A204.1 (cell line): Measurements from ENCODE around the gene TSPAN14.

Experiments
- FAIRE-seq: peaks from 2 replicates; lab custom pipeline; 2012; peaks lifted over from hg19 to GRCh38; lab: Jason Lieb, UNC

Gene TSPAN14

DNA sequence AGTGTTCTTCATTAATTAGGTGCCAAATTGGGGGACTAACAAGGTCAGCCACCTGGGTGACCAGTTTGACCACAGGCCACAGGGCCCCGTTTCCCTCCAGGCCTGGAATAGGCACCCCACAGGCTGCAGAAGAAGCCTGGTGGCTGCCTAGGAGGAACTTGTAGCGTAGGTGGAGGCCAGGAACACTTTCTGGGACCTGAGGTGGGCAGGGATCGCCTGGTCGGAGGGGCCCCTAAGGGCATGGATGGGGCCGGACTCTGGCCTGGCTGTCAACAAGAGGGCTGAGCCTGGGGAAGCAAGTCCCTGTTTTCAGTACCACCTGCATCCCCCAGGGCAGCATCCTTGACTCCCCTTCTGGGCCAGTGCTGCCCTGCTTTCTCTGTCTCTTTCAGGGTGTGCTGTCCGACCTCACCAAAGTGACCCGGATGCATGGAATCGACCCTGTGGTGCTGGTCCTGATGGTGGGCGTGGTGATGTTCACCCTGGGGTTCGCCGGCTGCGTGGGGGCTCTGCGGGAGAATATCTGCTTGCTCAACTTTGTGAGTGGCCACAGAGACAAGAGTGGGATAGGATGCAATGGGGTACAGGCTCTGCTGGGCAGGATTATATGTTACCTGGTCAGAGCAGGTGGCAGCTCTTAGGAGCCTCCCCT is 52.9 kb downstream of the TSPAN14 start:
- no peak for FAIRE-seq

DNA sequence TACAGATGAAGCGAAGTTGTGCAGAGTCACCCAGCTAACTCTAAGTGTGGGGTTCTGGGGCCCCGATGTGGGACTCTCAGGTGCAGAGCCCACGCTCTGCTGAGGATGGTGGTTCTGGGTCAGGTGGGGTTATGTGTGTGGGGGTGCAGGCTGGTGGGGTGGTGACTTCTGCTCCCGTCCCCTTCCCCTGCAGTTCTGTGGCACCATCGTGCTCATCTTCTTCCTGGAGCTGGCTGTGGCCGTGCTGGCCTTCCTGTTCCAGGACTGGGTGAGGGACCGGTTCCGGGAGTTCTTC is 54.9 kb downstream of the TSPAN14 start:
- no peak for FAIRE-seq

DNA sequence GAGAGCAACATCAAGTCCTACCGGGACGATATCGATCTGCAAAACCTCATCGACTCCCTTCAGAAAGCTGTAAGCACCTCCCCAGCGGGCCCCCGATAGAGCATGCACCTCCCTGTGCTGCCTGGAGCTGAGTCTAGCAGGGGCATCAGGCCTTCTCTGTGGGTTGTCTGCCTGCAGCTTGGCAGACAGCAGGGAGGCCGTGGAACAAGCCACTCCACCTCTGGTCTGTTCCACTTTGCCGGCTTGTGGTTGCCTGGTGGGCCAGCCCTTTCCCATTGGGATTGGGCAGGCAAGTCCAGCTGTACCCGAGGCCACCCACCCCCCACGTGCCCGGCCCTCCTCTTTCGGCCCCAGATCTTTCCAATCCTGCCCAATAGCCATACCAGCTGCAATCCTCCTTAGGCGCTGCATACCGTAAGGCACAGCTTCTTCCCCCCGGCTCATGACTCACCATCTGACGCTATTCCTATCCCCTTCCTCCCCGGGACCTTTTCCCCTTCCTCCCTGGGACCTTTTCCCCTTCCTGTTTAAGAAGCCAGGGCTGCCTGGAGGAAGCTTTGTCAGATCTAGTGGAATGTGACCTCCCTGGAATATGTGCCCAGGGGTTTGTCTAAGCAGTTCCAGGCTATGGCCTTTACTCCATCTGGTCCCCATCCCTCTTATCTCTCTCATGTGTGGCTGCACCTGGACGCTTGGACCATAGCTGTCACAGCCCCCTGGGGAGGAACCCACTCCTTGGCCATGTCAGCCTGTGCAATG is 55.5 kb downstream of the TSPAN14 start:
- no peak for FAIRE-seq

DNA sequence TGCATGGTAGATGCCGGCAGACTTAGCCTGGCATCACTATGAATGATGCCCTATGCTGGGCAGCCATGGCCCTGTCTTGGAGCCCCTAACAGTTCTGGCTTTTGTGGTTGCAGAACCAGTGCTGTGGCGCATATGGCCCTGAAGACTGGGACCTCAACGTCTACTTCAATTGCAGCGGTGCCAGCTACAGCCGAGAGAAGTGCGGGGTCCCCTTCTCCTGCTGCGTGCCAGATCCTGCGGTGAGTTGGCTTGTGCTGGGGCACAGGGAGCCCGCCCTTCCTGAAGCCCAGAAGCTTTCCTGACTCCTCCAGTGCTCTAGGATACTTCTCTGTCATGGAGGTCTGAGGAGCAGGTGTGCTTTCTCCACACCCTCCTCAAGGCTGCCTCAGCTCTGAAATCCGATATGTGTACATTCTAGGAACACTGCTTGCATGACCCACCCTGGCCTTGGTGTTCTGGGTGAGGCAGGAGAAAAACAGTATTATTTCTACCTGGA is 58.0 kb downstream of the TSPAN14 start:
- no peak for FAIRE-seq

DNA sequence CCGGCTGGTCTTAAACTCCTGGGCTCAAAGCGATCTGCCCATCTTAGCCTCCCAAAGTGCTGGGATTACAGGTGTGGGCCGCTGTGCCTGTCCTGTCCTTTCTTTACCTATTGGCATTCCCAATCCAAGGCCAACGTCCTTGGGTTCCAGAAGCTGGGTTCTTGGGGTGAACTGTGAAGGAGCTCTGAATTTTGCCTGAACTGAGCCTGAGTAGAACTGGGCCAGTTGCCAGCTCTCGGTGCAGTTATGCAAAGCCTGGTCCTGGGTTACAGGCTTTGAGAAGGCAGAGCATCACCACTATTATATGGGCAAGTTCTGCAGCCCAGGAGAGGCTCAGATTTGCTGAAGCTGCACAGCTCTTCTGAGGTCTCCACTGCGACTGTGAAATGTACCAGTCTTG is 59.0 kb downstream of the TSPAN14 start:
- no peak for FAIRE-seq

DNA sequence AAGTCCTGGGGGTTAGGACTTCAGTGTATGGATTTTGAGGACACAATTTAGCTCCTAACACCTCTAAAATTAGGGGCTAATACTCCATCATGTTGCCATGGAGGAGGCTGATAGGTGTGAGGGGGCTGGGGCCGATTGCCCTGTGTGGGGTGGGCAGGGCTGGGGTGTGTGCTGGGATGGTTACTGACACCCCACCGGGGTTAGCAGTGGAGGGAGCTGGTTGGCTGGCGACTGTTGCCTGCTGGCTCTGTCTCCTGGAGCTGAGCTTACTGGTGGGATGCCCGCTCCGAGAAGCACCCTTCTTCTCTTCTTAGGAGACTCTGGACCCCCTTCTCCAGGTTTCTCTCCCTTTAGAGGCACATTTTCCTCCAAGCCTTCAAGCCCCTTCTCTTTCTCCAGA is 61.4 kb downstream of the TSPAN14 start:
- no peak for FAIRE-seq

DNA sequence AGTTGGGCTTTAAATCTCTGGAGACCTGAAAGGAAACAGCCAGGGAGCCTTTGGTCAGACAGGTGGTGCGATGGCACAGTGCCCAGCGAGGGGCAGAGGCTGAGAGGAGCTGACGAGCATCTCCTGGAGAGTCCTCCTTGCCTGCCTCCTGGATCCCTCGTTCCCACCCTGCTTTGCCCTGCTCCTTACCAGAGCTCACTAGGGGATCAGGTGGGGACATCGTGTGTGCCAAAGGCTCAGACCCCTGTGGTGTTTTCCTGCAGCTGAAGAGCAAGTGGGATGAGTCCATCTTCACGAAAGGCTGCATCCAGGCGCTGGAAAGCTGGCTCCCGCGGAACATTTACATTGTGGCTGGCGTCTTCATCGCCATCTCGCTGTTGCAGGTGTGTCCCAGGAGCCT is 61.8 kb downstream of the TSPAN14 start:
- no peak for FAIRE-seq

DNA sequence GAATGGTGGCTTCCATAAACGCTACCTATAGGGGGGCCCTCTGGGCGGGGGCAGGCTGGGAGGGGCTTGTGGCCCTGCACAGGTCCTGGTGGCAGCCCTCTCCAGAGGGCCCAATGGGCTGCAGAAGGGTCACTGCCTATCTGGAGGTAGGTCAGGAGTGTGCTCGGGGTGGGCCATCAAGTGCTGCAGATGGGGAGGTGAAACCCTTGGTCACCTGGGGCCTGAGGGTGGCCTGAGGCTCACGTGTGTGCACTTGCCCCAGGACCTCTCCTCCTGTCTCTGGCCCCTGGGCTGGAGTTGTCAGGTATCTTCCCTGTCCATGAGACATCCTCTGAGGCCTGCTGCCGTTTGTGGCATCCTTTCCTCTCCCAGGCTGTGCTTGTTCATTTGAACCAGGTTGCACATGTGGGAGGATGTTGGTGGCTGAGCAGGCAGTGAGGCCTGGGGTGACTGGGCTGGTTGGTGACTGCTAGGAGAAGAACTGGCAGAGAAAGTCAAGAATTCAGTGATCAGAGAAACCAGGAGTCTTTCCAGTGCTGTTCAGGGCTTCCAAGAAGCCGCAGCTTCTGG is 62.5 kb downstream of the TSPAN14 start:
- no peak for FAIRE-seq

DNA sequence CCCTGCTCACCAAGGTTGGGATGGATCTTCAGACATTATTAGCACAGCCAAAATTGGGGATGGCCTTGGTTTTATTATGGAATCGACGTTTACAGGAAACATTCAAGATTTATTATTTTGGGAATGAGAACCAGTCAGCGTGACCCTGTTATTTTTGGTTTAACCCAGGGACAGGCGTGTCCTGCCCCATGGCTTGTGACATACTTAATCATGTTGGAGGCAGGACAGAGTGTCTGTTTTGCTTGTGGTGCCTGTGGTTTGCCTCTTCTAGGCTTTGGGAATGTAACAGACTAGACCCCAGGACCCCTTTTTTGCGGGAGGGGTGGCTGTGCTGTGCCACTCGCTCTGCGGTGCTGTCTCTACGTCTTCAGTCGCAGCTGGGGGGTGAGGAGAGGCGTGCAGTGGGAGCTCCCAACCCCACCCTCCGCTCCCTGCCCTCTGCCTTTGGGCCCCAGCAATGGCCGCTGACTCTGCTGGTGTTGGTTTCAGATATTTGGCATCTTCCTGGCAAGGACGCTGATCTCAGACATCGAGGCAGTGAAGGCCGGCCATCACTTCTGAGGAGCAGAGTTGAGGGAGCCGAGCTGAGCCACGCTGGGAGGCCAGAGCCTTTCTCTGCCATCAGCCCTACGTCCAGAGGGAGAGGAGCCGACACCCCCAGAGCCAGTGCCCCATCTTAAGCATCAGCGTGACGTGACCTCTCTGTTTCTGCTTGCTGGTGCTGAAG is 63.5 kb downstream of the TSPAN14 start:
- no peak for FAIRE-seq

DNA sequence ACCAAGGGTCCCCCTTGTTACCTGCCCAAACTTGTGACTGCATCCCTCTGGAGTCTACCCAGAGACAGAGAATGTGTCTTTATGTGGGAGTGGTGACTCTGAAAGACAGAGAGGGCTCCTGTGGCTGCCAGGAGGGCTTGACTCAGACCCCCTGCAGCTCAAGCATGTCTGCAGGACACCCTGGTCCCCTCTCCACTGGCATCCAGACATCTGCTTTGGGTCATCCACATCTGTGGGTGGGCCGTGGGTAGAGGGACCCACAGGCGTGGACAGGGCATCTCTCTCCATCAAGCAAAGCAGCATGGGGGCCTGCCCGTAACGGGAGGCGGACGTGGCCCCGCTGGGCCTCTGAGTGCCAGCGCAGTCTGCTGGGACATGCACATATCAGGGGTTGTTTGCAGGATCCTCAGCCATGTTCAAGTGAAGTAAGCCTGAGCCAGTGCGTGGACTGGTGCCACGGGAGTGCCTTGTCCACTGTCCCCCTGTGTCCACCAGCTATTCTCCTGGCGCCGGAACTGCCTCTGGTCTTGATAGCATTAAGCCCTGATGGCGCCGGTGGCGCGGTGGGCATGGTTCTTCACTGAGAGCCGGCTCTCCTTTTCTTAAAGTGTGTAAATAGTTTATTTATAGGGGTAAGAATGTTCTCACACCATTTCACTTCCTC is 64.2 kb downstream of the TSPAN14 start:
- no peak for FAIRE-seq

DNA sequence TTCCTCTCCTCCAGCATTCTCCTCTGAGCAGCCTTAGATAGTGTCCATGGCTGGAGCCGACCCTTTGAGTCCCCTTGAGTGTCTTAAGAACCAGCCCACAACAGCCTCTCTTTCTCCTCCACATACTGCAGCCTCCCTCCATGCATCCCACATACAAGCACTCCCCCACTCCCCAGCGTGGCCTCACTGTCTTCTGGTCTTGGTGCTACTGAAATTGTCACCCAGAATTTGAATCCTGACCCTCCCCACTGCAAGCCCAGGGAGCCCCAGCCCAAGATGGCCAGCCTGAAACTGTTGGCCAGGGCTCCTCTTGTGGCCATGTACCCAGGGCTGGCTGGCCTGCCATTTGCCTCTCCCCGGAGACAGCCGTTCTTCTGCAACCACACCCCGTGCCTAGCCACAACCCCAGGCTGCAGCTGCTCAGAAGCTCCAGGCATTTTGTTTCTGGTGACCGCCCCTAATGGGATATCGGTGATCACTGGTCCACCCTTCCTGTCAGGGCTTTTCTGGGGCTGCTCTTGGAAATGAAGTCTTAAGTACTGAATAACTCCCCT is 64.8 kb downstream of the TSPAN14 start:
- FAIRE-seq, result no peak

DNA sequence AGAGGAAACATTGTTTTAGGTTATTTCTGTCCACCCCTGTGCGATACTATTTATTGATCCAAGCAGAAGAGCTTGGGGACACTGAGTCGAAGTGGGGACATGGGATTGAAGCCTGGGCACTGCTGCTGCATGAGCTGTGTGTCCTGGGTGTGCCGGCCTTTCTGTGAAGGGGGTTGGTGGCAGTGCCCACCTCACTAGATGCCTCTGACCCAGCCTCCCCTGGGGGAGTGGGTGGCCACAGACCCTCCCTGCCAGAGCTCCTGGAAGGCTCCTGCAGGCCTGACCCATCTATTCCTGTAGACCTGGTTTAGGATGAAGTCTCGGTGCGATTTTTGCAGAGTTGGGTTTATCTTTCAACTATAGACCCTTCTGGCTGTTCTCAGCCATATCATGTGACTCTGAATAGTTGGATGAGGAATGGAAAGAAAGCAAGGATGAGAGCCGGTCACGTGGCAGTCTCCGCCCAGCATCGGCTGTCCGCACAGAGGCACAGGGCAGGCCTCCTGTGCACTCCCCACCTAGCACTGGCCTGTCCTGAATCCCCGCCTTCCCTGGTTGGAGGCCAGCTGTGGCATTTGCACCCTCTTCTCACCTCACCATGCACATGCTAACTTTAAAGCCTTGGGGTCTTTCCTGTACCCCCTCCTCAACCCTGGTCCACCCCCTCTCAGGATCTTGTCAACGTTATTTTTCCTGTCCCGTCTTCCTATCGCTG is 66.0 kb downstream of the TSPAN14 start:
- no peak for FAIRE-seq

DNA sequence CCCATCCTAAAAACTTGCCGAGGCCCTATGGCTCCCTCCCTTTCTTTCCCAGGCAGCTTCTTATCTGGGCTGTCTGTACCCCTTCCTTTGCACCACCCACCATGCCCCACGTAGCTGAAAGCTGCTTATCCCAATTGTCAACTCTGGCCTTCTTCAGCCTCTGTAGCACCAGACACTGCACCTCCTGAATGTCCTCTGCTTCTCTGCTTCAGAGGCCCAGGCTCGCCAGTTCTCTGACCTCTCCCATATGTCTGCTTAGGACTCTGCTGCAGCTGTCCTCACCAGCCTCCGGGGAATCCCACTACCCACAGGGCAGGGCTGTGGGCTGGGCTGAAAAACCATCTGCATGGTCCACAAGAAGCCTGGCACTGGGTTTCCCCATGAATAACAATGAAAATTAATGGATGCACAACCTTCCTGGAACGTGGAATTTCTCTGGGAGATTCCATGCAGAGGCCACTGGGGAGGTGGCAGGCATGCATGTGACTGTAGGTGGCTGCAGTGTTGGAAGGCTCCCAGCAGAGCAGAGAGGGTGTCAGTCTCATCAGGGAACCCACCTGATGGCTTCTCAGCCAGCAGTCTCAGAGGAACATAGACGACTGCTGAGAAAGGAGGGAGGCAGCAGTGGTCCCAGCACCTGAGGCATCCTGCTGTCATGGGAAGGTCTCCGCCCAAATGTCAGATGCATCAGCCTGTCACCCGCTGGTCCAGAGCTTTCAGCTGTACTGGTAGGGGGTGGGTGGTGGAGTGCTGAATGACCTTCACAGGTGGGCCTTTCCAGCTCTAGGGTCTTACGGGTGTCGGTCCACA is 66.8 kb downstream of the TSPAN14 start:
- FAIRE-seq, result no peak

DNA sequence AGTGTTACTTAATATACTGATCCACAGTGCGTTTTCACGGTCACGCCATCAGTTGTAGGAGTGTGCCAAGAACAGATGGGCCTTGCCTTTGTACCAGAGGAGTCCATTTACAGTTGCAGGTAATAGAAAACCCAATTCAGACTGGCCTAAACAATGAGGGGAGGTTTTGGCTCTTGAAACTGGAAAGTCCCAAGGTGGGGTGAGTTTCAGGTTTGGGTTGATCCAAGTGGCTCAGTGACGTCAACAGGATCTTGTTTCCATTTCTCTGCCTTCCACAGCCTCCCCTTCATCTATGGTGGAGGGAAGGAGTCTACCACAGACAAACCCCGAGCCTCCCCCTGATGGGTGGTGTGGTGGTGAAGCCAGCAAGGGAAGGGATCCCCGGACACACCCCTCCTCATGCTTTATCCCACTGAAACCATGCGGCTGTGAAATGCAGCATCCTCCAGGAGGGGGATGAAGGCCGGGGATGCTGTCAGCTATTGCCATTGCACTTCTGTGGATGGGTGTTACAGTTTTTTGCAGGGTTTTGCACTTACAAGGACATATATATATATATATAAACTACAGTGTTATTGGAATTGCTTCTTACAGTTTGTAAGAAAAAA is 68.8 kb downstream of the TSPAN14 start:
- no peak for FAIRE-seq

DNA sequence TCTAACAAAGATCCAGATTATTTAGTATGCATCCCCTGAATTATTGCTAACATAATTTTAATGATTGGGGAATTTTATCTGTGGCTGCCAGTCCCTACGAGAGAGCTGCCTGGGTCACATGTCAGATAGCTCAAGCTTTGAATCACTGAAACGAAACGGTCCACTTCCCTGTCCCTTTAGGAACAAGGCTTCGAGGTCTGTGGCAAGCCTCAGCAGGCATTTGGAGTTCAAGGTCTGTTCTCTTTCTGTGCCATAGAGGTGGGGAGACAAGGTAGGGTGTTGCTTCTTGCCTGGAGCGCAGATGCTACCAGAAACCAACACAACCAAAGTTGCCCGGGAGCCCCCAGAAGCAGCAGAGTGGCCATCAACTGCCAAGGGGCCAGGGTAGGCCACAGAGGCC is 69.7 kb downstream of the TSPAN14 start:
- no peak for FAIRE-seq

DNA sequence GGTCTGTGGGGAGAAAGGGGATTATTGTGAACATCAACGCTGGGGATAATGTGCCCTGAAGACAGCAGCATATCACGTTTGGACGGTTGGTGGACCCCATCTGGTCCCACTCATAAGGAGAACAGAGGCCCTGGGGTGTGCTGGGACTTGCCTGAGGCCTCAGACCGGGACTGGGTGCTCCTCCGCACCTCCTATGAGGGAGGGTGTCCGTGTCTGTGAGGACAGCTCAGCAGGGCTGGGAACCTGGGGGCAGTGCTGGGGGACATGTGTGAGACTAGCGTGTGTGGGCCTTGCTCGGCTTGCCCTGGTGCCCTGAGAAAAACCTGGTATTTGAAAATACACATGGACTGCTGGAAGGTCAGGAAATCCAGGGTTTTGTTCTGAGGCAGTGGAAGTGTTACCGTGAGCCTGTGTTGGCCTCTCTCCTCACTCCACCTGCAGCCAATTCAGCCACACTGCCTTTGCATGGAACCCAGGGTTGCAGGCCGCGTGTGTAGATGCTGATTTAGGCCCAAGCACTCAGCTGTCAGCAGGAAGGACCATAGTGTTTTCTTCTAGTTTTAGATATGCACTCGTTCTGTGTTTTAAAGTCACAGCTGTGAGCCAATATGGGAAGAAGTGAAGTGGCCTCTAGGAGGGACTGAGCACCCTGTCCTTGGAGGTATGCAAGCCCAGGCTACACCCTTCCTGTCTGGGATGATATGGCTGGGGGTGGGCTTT is 70.2 kb downstream of the TSPAN14 start:
- no peak for FAIRE-seq

DNA sequence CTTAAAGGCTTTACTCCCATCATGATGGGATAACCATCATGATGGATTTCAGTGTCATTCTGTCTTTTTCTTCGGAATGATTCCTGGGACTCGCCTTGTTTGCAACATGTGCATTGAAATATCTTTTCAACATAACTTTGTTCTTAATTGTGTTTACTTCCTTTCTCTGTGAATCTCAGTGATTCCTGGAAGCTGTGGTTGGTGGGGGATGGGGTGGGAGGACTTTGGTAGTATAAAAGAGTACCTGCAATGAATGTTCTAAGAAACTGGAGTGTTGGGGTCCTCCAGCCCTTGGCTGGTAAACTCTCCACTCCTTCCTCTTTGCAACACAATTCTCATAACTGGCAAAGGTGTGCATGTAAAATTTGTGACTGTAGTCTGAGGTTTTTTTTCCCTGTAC is 72.1 kb downstream of the TSPAN14 start:
- no peak for FAIRE-seq

DNA sequence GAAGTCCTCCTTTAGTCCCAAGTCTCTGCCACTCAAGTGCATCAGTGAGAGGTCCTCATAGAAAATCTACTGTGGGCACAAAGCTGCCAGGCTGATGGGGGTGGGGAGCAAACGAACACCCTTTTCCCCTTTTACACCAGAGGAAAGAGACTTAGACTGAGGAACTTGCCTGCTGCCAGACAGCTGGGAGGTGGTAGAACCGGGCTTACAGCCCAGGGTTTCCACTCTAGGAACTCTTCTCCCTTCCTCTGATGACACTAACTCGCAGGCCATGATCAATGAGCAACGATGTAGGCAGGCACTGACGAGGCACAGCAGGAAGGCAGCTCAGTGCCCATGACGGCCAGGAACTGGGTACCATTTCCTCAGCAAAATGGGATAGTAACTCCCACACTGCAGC is 72.6 kb downstream of the TSPAN14 start:
- no peak for FAIRE-seq

DNA sequence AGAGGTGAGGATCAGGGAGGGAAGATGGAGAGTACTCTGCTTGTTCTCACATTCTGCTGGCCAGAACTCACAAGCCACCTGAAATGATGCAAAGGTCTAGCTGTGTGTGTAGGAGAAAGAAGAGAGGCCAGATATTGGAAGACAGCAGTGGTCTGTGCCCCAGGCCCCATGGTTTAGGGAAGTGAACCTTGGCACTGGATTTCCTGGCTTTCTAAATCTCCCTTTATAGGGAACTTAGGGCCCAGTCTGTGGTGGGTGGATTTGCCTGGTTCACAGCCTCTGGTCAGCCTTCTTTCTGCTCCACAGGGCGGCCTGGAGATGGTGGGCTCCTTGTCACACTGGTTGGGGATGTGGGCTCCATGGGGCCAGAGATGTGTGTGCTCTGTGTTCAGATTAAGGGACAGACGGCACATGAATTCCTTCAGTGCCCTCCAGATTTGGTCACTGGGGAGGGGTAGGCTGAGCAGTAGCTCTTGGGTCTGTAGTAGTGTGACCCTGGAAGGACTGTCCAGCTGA is 74.1 kb downstream of the TSPAN14 start:
- no peak for FAIRE-seq
